GM23338 (cell line): ENCODE results near the gene AGXT2.

ENCODE experiments used
- CREB1 ChIP-seq: fragments of 250-450 bp; sonication (Bioruptor Pico); IDR thresholded peaks from 2 replicates; pipeline ENCODE4 v1.5.0; 2020; ENCODE audit warnings: low read depth, mild to moderate bottlenecking, moderate library complexity
- CTCF ChIP-seq, 2 experiments: fragments of 200-600 bp in 1 of 2; sonication (generic) in 1 of 2; conservative IDR thresholded peaks; 2 replicates each; pipeline versions ENCODE4 v1.5.1 to v1.6.1; 2016 to 2017; ENCODE audit warnings: antibody characterized with exemption in 2 of 2, low read depth in 2 of 2, mild to moderate bottlenecking in 2 of 2, moderate library complexity in 1 of 2
- EZH2 ChIP-seq: fragments of 200-600 bp; sonication (generic); IDR thresholded peaks from one replicate; pipeline ENCODE4 v1.8.0; 2017; ENCODE audit warnings: antibody characterized with exemption, mild to moderate bottlenecking, low read depth; ENCODE audit not compliant: unreplicated experiment
- EZH2phosphoT487 ChIP-seq: fragments of 200-600 bp; sonication (generic); IDR thresholded peaks from one replicate; pipeline ENCODE4 v1.8.1; 2018; ENCODE audit warnings: antibody characterized with exemption; ENCODE audit not compliant: unreplicated experiment
- JUNB ChIP-seq: IDR thresholded peaks from one replicate; pipeline ENCODE4 v1.6.1; 2016; ENCODE audit warnings: antibody characterized with exemption; ENCODE audit not compliant: unreplicated experiment
- NANOG ChIP-seq: IDR thresholded peaks from 2 replicates; pipeline ENCODE4 v1.6.1; 2016; ENCODE audit warnings: antibody characterized with exemption, borderline replicate concordance
- POLR2AphosphoS5 ChIP-seq: IDR thresholded peaks from 2 replicates; pipeline ENCODE4 v1.6.1; 2016; ENCODE audit warnings: antibody characterized with exemption, low read depth
- STAT1 ChIP-seq: IDR thresholded peaks from one replicate; pipeline ENCODE4 v1.6.1; 2016; ENCODE audit warnings: antibody characterized with exemption; ENCODE audit not compliant: unreplicated experiment
- ZNF114 ChIP-seq: fragments of 250-450 bp; sonication (Bioruptor Pico); IDR thresholded peaks from 2 replicates; pipeline ENCODE4 v1.5.0; 2020; ENCODE audit warnings: mild to moderate bottlenecking, moderate library complexity
- ZNF331 ChIP-seq: fragments of 250-450 bp; sonication (Bioruptor Pico); IDR thresholded peaks from 2 replicates; pipeline ENCODE4 v1.5.0; 2020; ENCODE audit warnings: low read depth, mild to moderate bottlenecking, moderate library complexity
- TF ChIP-seq, protein P1 (sequence below): IDR thresholded peaks from one replicate; pipeline ENCODE4 v1.6.1; 2018; ENCODE audit warnings: antibody characterized with exemption; ENCODE audit not compliant: unreplicated experiment
- TF ChIP-seq, protein P2 (sequence below): IDR thresholded peaks from 2 replicates; pipeline ENCODE4 v1.6.1; 2016; ENCODE audit warnings: antibody characterized with exemption
- TF ChIP-seq, protein P3 (sequence below): fragments of 250-450 bp; sonication (Bioruptor Pico); IDR thresholded peaks from 2 replicates; pipeline ENCODE4 v1.5.0; 2020; ENCODE audit warnings: mild to moderate bottlenecking, moderate library complexity

DNA sequence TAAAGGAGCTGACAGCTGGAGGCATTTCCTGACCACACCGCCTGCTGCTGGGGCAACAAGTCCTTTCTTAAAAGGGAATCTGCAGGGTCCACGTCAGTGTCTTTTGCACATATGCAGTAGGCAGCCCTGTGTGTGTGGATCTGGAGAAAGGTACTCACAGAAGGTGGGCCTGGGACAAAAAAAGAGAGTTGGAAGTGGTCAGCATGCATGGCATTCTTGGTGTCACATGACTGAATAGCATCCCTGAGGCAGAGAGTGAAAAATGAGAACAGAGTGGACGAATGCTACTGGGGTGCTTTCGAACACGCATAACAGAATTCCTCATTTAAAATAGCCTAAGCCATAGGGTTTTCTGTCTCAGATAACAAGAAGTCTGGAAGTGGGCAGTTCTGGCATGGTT is 71.4 kb downstream of the AGXT2 start:
- TF ChIP-seq CTCF (conservative IDR thresholded peaks at IDR 0.05; ENCODE audit: low read depth in 2 of 2) (no peak), EZH2 (no peak), CREB1 (CRISPR knock-in tag) (no peak), POLR2AphosphoS5 (no peak), JUNB (no peak), EZH2phosphoT487 (no peak), ZNF331 (no peak), ZNF114 (CRISPR knock-in tag) (no peak), STAT1 (no peak), NANOG (no peak)
- TF ChIP-seq, protein P1, sequence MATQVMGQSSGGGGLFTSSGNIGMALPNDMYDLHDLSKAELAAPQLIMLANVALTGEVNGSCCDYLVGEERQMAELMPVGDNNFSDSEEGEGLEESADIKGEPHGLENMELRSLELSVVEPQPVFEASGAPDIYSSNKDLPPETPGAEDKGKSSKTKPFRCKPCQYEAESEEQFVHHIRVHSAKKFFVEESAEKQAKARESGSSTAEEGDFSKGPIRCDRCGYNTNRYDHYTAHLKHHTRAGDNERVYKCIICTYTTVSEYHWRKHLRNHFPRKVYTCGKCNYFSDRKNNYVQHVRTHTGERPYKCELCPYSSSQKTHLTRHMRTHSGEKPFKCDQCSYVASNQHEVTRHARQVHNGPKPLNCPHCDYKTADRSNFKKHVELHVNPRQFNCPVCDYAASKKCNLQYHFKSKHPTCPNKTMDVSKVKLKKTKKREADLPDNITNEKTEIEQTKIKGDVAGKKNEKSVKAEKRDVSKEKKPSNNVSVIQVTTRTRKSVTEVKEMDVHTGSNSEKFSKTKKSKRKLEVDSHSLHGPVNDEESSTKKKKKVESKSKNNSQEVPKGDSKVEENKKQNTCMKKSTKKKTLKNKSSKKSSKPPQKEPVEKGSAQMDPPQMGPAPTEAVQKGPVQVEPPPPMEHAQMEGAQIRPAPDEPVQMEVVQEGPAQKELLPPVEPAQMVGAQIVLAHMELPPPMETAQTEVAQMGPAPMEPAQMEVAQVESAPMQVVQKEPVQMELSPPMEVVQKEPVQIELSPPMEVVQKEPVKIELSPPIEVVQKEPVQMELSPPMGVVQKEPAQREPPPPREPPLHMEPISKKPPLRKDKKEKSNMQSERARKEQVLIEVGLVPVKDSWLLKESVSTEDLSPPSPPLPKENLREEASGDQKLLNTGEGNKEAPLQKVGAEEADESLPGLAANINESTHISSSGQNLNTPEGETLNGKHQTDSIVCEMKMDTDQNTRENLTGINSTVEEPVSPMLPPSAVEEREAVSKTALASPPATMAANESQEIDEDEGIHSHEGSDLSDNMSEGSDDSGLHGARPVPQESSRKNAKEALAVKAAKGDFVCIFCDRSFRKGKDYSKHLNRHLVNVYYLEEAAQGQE: no peak
- TF ChIP-seq, protein P2, sequence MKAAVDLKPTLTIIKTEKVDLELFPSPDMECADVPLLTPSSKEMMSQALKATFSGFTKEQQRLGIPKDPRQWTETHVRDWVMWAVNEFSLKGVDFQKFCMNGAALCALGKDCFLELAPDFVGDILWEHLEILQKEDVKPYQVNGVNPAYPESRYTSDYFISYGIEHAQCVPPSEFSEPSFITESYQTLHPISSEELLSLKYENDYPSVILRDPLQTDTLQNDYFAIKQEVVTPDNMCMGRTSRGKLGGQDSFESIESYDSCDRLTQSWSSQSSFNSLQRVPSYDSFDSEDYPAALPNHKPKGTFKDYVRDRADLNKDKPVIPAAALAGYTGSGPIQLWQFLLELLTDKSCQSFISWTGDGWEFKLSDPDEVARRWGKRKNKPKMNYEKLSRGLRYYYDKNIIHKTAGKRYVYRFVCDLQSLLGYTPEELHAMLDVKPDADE: no peak
- TF ChIP-seq, protein P3, sequence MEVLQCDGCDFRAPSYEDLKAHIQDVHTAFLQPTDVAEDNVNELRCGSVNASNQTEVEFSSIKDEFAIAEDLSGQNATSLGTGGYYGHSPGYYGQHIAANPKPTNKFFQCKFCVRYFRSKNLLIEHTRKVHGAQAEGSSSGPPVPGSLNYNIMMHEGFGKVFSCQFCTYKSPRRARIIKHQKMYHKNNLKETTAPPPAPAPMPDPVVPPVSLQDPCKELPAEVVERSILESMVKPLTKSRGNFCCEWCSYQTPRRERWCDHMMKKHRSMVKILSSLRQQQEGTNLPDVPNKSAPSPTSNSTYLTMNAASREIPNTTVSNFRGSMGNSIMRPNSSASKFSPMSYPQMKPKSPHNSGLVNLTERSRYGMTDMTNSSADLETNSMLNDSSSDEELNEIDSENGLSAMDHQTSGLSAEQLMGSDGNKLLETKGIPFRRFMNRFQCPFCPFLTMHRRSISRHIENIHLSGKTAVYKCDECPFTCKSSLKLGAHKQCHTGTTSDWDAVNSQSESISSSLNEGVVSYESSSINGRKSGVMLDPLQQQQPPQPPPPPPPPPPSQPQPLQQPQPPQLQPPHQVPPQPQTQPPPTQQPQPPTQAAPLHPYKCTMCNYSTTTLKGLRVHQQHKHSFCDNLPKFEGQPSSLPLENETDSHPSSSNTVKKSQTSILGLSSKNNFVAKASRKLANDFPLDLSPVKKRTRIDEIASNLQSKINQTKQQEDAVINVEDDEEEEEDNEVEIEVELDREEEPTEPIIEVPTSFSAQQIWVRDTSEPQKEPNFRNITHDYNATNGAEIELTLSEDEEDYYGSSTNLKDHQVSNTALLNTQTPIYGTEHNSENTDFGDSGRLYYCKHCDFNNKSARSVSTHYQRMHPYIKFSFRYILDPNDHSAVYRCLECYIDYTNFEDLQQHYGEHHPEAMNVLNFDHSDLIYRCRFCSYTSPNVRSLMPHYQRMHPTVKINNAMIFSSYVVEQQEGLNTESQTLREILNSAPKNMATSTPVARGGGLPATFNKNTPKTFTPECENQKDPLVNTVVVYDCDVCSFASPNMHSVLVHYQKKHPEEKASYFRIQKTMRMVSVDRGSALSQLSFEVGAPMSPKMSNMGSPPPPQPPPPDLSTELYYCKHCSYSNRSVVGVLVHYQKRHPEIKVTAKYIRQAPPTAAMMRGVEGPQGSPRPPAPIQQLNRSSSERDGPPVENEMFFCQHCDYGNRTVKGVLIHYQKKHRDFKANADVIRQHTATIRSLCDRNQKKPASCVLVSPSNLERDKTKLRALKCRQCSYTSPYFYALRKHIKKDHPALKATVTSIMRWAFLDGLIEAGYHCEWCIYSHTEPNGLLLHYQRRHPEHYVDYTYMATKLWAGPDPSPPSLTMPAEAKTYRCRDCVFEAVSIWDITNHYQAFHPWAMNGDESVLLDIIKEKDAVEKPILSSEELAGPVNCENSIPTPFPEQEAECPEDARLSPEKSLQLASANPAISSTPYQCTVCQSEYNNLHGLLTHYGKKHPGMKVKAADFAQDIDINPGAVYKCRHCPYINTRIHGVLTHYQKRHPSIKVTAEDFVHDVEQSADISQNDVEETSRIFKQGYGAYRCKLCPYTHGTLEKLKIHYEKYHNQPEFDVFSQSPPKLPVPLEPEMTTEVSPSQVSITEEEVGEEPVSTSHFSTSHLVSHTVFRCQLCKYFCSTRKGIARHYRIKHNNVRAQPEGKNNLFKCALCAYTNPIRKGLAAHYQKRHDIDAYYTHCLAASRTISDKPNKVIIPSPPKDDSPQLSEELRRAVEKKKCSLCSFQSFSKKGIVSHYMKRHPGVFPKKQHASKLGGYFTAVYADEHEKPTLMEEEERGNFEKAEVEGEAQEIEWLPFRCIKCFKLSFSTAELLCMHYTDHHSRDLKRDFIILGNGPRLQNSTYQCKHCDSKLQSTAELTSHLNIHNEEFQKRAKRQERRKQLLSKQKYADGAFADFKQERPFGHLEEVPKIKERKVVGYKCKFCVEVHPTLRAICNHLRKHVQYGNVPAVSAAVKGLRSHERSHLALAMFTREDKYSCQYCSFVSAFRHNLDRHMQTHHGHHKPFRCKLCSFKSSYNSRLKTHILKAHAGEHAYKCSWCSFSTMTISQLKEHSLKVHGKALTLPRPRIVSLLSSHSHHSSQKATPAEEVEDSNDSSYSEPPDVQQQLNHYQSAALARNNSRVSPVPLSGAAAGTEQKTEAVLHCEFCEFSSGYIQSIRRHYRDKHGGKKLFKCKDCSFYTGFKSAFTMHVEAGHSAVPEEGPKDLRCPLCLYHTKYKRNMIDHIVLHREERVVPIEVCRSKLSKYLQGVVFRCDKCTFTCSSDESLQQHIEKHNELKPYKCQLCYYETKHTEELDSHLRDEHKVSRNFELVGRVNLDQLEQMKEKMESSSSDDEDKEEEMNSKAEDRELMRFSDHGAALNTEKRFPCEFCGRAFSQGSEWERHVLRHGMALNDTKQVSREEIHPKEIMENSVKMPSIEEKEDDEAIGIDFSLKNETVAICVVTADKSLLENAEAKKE (CRISPR knock-in tag): no peak
